ENCODE results near the gene SAXO2. TPM values are rescaled to one million over a fixed set of nuclear protein-coding genes. Genes with fewer than 3 reads are reported as not detected.

SAXO2 gene
- total and polyA plus RNA-seq, 2 donors (not counting 1 experiment from before 2014, with no cell fraction given), result 0.36 to 0.66 TPM

DNA sequence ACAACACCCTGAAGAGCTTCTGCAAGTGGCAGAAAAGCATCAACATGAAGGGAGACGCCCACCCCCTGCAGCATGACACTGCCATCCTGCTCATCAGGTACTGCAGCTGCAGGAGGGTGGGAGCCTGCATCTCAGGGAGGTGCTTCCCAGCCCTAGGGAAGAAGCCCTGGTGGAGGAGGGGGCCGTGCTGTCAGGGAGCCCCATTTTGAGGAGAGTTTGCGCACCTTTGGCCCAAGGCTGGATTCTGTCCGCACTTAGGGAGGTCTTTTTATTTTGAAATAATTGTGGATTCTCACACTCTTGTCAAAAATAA is 42.1 kb downstream of the SAXO2 start:
- Histone ChIP-seq H3K79me2 (ENCODE audit: control insufficient read depth, insufficient read depth, low read length) (no peaks in the 10 kb centered on the region), H3K4me1 (ENCODE audit: control insufficient read depth, extremely low read depth, insufficient read depth, low read length) (no peaks in the 10 kb centered on the region), H3K27me3 (ENCODE audit: control insufficient read depth, insufficient read depth, low read length) (no peaks in the 10 kb centered on the region), H3K9me3 (ENCODE audit: control insufficient read depth, insufficient read depth, low read depth, low read length) (no peaks in the 10 kb centered on the region), H3K27ac (ENCODE audit: insufficient read depth, low read length) (no peak overlapping the region), H3K4me2 (ENCODE audit: extremely low read depth, insufficient read depth, low read length) (no peak overlapping the region), H4K20me1 (ENCODE audit: control insufficient read depth, extremely low read depth, insufficient read depth, low read length) (no peaks in the 10 kb centered on the region), H3K4me3 (replicated peaks in 1 of 4; ENCODE audit: control extremely low read depth in 1 of 4, insufficient read depth in 1 of 4, low read depth in 3 of 4, low read length in 4 of 4) (no peak overlapping the region), H2AFZ (ENCODE audit: low read length) (no peak overlapping the region), H3K9ac (ENCODE audit: insufficient read depth, low read length) (no peak overlapping the region), H3K36me3 (ENCODE audit: control insufficient read depth, insufficient read depth, low read length) (no peaks in the 10 kb centered on the region)
- TF ChIP-seq, protein P1, sequence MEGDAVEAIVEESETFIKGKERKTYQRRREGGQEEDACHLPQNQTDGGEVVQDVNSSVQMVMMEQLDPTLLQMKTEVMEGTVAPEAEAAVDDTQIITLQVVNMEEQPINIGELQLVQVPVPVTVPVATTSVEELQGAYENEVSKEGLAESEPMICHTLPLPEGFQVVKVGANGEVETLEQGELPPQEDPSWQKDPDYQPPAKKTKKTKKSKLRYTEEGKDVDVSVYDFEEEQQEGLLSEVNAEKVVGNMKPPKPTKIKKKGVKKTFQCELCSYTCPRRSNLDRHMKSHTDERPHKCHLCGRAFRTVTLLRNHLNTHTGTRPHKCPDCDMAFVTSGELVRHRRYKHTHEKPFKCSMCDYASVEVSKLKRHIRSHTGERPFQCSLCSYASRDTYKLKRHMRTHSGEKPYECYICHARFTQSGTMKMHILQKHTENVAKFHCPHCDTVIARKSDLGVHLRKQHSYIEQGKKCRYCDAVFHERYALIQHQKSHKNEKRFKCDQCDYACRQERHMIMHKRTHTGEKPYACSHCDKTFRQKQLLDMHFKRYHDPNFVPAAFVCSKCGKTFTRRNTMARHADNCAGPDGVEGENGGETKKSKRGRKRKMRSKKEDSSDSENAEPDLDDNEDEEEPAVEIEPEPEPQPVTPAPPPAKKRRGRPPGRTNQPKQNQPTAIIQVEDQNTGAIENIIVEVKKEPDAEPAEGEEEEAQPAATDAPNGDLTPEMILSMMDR (conservative IDR thresholded peaks at IDR 0.05 in 1 of 2, IDR thresholded peaks at IDR 0.05 in 1 of 2; ENCODE audit: low read depth in 1 of 2, low read length in 2 of 2), result no peak
- no peak for TF ChIP-seq EZH2 (IDR thresholded peaks at IDR 0.05; ENCODE audit: low read length, missing control alignments)
- DNase-seq (ENCODE audit: low read depth in 2 of 2), result no peak

DNA sequence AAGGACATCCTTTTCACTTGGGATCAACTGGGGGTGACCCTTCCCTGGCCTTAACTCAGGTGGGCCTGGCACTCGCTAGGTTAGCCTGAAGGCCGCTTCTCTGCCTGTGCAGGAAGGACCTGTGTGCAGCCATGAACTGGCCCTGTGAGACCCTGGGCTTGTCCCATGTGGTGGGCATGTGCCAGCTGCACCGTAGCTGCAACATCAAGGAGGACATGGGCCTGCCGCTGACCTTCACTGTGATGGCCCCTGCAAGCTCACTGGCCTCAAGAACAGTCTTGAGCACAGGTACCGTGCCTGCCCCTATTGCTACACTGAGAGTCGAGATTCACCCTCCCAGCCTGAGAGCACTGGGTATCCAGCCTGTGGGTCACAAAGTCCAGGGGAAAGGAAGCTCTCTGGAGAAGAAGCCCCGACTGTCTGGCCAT is 43.0 kb downstream of the SAXO2 start:
- Histone ChIP-seq H3K9ac (ENCODE audit: insufficient read depth, low read length) (no peak overlapping the region), H3K4me3 (replicated peaks in 1 of 4; ENCODE audit: control extremely low read depth in 1 of 4, insufficient read depth in 1 of 4, low read depth in 3 of 4, low read length in 4 of 4) (no peak overlapping the region), H3K4me1 (ENCODE audit: control insufficient read depth, extremely low read depth, insufficient read depth, low read length) (no peaks in the 10 kb centered on the region), H2AFZ (ENCODE audit: low read length) (no peak overlapping the region), H3K4me2 (ENCODE audit: extremely low read depth, insufficient read depth, low read length) (no peak overlapping the region), H3K27ac (ENCODE audit: insufficient read depth, low read length) (no peak overlapping the region), H3K9me3 (ENCODE audit: control insufficient read depth, insufficient read depth, low read depth, low read length) (no peaks in the 10 kb centered on the region), H3K27me3 (ENCODE audit: control insufficient read depth, insufficient read depth, low read length) (no peaks in the 10 kb centered on the region), H3K79me2 (ENCODE audit: control insufficient read depth, insufficient read depth, low read length) (no peaks in the 10 kb centered on the region), H3K36me3 (ENCODE audit: control insufficient read depth, insufficient read depth, low read length) (no peaks in the 10 kb centered on the region), H4K20me1 (ENCODE audit: control insufficient read depth, extremely low read depth, insufficient read depth, low read length) (no peaks in the 10 kb centered on the region)
- no peak for TF ChIP-seq EZH2 (IDR thresholded peaks at IDR 0.05; ENCODE audit: low read length, missing control alignments)
- TF ChIP-seq, protein P1 (conservative IDR thresholded peaks at IDR 0.05 in 1 of 2, IDR thresholded peaks at IDR 0.05 in 1 of 2; ENCODE audit: low read depth in 1 of 2, low read length in 2 of 2), result no peak
- no peak for DNase-seq (ENCODE audit: low read depth in 2 of 2)

DNA sequence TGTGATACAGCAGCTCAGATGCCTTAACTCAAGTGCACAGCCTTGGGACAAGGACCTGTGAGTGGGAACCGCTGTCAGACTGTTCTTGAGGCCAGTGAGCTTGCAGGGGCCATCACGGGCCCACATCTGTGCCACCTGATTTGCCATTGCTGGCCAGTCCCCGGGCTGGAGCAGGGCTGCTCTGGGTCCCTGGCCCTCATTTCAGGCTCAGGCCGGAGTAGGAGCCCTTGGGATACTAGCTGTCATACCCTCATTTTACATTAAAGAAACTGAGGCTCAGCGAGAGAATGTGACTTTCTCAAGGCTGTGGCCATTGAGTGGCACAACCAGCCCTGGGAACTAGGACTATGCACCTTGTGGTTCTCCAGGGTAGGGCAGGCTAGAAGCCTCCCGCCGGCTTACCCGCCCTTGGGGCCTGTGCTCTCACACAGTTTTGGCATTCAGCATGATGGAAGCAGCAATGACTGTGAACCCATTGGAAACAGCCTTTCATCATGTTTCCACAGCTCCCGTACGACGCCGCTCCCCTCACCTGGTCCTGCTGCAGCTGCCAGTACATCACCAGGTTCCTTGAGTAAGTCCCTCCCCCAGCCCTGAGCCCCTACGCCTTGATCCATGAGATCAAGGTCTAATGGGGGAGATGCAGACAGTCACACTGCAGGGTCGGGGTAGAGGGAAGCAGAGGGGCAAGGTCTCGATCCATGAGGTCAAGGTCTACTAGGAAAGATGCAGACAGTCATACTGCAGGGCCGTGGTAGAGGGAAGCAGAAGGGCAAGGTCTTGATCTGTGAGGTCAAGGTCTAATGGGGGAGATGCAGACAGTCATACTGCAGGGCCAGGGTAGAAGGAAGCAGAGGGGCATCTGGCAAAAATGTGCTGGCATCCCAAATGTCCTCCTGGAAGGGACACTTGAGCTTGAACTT is 44.4 kb downstream of the SAXO2 start:
- H3K27ac ChIP-seq (ENCODE audit: insufficient read depth, low read length), result no peak overlapping the region
- no peak overlapping the region for H3K9ac ChIP-seq (ENCODE audit: insufficient read depth, low read length)
- no peak overlapping the region for H3K4me2 ChIP-seq (ENCODE audit: extremely low read depth, insufficient read depth, low read length)
- no peaks in the 10 kb centered on the region for H3K79me2 ChIP-seq (ENCODE audit: control insufficient read depth, insufficient read depth, low read length)
- no peaks in the 10 kb centered on the region for H3K27me3 ChIP-seq (ENCODE audit: control insufficient read depth, insufficient read depth, low read length)
- TF ChIP-seq, protein P1 (conservative IDR thresholded peaks at IDR 0.05 in 1 of 2, IDR thresholded peaks at IDR 0.05 in 1 of 2; ENCODE audit: low read depth in 1 of 2, low read length in 2 of 2), result peak in 1 of 2 donors; percentile 1
- no peak for TF ChIP-seq EZH2 (IDR thresholded peaks at IDR 0.05; ENCODE audit: low read length, missing control alignments)
- no peaks in the 10 kb centered on the region for H3K9me3 ChIP-seq (ENCODE audit: control insufficient read depth, insufficient read depth, low read depth, low read length)
- no peak for DNase-seq (ENCODE audit: low read depth in 2 of 2)
- no peaks in the 10 kb centered on the region for H3K36me3 ChIP-seq (ENCODE audit: control insufficient read depth, insufficient read depth, low read length)
- no peak overlapping the region for H2AFZ ChIP-seq (ENCODE audit: low read length)
- no peak overlapping the region for H3K4me3 ChIP-seq (replicated peaks in 1 of 4; ENCODE audit: control extremely low read depth in 1 of 4, insufficient read depth in 1 of 4, low read depth in 3 of 4, low read length in 4 of 4)
- no peaks in the 10 kb centered on the region for H4K20me1 ChIP-seq (ENCODE audit: control insufficient read depth, extremely low read depth, insufficient read depth, low read length)
- no peaks in the 10 kb centered on the region for H3K4me1 ChIP-seq (ENCODE audit: control insufficient read depth, extremely low read depth, insufficient read depth, low read length)

Measured in fibroblast of lung (primary cell).